Spleen (tissue), 7 donors: Measurements from ENCODE around the gene TENM3.

Experiments
- POLR2A ChIP-seq, 3 donors: fragments of 450-650 bp; IDR thresholded peaks; one replicate each; pipeline ENCODE4 v1.5.1; 2017; ENCODE audit warnings: antibody characterized with exemption in 3 of 3, mild to moderate bottlenecking in 1 of 3
- POLR2AphosphoS5 ChIP-seq, 3 donors: sonication (generic); formaldehyde crosslinking; IDR thresholded peaks; one replicate each; pipeline ENCODE4 v1.5.1; 2017; ENCODE audit warnings: antibody characterized with exemption in 3 of 3
- TF ChIP-seq, protein P1 (sequence below), 11 experiments: fragments of 200-600 bp in 7 of 11; fragments of 450-650 bp in 4 of 11; sonication (generic) in 4 of 11; IDR thresholded peaks in 8 of 11; conservative IDR thresholded peaks in 3 of 11; 1 replicate in 7 of 11; 2 replicates in 4 of 11; pipeline versions ENCODE4 v1.4.0 to v1.8.0; 2016 to 2021; ENCODE audit warnings: antibody characterized with exemption in 11 of 11, inconsistent platforms in 4 of 11, mild to moderate bottlenecking in 1 of 11
- donor health status: DM: no; HTN: no; CAD: no; lungs with moderate emphysema.
- donor health status: DM: no; HTN: no; CAD: no.
- donor health status: DM: no; HTN: no; CAD: no.

DNA sequence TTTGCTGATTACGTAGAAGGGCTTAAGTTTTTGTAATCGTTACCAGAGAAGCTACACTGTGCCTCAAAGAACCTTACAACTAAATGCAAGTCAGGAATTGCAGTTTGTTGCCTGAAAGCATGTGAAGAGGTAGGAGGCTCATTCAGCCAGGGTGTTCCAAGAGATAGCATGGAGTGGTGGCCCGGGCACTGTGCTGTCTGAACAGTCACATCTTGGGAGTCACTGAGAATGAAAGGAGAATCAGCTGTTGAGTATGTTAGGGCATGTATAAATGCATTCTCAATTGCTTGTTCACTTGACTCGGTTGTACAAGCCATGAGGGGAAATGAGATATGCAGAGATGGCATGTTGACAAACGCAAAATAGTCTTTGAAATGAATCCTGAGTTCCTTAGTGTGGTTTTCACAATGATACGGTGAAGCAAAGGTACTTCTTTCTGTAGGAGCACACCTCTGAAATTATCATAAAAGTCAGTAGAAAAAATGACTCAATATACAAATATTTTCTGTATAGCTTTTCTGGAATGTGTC is 513.0 kb downstream of the TENM3 start:
- TF ChIP-seq, protein P1, sequence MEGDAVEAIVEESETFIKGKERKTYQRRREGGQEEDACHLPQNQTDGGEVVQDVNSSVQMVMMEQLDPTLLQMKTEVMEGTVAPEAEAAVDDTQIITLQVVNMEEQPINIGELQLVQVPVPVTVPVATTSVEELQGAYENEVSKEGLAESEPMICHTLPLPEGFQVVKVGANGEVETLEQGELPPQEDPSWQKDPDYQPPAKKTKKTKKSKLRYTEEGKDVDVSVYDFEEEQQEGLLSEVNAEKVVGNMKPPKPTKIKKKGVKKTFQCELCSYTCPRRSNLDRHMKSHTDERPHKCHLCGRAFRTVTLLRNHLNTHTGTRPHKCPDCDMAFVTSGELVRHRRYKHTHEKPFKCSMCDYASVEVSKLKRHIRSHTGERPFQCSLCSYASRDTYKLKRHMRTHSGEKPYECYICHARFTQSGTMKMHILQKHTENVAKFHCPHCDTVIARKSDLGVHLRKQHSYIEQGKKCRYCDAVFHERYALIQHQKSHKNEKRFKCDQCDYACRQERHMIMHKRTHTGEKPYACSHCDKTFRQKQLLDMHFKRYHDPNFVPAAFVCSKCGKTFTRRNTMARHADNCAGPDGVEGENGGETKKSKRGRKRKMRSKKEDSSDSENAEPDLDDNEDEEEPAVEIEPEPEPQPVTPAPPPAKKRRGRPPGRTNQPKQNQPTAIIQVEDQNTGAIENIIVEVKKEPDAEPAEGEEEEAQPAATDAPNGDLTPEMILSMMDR (IDR thresholded peaks at IDR 0.05 in 8 of 11, conservative IDR thresholded peaks at IDR 0.05 in 3 of 11), result no peak
- TF ChIP-seq POLR2AphosphoS5 (IDR thresholded peaks at IDR 0.05) (no peak), POLR2A (IDR thresholded peaks at IDR 0.05) (no peak)
